Fibroblast of skin of scalp (primary cell): Measurements from ENCODE around the gene MYLK3.

Experiments used
- DNase-seq: peaks from one replicate; pipeline ENCODE4 v3.0.0-alpha.2; 2013

MYLK3 gene

DNA sequence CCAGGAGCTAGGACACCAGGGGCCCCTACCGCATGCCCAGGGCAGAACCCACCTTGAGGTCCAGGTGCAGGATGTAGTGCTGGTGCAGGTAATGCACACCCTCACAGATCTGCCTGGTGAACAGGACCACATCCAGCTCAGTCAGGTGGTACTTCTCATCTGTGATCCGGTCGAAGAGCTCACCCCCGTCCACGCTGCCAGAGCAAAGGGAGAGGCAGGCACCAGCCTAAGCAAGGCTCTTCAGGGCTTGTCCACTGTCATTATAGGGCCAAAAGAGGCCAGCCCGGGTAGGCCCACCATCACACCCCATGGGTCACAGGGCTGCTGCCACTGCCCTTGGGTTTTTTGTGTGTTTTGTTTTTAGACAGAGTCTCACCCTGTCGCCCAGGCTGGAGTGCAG, 21.0 kb downstream of the MYLK3 start:
- no peak for DNase-seq

DNA sequence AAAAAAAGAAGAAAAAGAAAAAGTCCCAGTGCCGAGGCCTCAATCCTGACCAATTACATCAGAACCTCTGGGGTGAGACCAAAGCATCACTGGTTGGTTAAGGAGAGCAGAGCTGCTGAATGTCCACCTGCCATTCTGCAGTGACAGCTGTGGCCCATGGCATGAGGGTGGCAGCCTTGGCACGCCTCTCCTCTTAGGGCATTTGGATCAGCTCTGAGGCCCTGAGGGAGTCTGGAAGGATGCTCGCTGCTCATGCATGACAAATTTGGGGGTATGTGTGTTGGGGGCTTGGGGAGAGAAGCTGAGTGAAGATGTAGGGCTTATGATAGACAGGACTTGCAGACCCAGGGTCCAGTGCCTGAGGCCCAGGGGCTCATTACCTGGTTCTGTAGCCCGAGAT, 26.3 kb downstream of the MYLK3 start:
- no peak for DNase-seq

DNA sequence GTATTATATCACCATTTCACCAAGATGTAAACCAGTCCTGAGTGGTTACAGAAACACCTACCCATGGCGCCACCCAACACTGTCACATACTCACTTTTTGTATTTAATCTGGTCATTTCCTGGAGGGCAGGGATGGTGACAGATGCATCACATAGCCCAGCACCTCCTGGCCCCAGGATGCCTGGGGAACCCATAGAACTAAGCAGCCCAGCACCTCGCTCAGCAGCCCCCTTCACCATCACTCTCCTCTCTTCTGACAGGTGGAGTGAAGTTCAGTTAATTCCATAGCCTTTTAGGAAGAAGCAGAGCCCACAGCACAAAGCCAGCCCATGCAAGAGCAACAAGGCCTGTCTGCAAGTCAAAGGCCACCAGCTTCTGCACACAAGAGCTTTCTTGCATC, 27.5 kb downstream of the MYLK3 start:
- no peak for DNase-seq

DNA sequence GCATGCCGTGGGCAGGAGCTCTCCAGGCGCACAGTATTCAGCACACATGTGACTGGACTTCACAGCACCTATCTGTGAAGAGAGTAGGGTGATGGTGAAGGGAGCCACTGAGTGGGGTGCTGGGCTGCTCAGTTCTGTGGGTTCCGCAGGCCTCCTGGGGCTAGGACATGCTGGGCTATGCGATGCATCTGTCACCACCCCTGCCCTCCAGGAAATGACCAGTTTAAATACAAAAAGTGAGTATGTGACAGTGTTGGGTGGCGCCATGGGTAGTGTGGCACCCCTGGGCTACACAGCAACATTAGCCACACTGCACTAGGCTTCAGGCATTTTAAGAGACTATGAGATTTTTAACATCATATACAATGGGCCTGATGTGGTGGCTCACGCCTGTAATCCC, 28.6 kb downstream of the MYLK3 start:
- no peak for DNase-seq

DNA sequence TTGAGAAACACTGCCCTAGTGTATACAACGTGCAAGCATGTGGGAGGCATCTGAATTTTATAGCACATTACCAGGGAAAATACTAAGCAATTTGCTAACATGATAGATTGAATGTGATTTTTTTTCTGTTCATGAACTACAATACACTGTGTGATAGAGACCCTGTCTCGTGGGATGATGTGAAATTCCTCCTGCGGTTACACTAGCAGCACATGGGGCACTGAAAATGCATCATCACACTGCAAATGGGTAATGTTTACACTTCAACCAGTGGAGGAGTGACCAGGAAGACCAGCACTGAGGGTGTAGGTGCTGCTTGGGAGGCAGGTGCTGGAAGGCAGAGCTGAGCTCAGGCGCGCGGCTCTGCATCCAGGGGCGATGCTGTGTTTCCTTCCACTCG, 29.9 kb downstream of the MYLK3 start:
- no peak for DNase-seq

DNA sequence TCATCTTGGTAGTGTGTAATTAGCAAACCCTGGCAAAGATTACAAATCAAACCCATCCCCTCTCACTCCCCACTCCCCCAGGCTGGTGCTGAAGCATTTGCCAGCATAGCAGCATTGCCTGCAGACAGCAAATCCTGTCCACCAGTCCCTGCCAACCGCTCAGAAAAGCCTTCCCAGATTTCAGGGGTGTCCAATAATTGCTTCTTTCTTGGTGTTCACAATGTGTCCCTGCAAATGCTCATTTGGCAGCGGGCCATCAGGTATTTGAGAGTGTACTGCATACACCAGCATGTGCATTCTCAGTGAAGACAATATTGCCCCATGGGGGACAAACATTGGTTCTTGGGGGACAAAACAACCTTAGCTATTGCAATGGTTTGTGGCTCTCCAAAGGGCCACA, 30.5 kb downstream of the MYLK3 start:
- no peak for DNase-seq

DNA sequence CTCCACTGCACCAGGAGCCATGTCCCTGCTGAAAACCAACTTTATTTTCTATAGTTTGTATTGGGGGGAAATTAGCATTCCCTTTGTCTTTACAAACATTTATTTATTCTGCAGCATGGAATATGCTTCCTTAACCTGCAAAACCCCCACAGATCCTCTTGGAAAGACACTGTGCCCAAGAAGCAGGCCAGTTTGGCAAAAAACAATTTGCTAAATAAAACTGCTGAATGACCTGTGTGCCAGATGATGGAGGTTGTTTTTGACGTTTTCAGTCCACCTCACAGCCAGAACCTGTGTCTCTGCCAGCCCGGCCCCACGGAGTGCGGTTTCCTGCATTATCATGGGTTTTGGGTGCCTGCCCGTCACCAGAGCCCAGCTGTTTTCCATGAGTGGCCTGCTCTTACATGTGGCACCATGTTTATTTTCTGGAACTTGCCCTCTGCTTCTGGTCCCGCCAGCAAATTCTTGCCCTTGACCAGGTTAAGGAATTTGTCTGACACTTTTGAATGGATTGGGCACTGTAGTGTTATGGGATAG, 32.3 kb downstream of the MYLK3 start:
- no peak for DNase-seq

DNA sequence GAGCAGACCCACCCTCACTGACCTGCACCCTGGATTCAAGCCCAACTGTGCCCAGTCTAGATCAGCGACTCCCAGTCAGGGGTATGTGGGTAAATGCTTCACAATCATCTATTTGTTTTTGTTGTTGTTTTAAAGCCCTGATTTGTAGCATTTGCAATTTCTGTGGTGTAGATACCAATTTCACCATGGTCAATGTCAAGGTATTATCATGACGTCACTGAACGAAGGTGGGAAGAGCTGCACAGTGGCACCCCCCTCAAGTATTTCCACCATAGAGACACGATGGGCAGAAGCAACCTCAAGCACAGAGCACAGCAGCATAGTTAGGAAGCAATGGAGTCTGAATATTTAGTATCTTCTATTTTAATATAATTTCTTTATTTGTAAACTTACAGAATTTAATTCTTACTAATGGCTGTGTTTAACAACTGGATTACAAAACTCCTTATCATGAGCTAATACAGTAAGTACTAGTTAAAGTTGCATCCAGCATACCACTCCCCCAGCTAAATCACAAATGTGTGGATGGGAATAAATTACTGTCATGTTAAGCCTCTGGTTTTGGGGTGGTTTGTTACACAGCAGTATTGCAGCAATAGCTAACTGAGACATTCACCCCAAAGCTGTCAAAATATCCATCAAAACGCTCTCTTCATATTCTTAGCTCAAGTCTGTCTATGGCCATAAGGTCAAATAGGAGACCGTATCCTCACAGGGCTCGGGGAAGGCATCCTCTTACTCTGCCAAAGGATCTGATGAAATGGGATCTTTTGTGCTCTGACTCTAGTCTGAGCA, 33.1 kb downstream of the MYLK3 start:
- DNase-seq = no peak

DNA sequence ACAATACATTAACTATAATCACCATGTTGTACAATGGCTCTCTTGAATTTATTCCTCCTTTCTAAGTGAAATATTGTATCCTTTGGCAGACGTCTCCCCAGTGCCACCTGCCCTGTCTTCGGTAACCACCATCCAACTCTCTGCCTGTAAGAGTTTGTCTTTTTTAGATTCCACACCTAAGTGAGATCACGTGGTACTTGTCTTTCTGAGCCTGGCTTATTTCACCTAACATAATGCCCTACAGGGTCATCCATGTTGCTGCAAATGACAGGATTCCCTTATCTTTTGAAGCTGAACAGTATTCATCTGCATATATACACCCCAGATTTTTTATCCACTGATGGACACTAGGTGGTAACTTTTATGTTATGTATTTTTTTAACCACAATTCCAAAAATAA, 34.5 kb downstream of the MYLK3 start:
- DNase-seq = no peak

DNA sequence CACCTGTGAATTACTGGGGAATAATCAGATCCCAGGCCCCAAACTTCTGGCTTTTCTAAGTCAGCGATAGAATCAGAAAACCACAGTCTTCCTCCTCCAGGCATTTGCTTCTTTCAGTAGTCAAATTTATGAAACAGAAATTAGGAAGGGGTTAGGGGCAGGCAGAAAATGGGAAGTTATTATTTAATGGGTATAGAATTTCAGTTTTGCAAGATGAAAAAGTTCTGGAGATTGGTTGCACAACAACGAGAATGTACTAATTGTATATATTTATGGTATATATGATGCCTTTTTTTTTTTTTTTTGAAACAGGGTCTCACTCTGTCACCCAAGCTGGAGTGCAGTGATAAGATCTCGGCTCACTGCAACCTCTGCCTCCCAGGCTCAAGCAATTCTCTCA, 35.2 kb downstream of the MYLK3 start:
- no peak for DNase-seq

DNA sequence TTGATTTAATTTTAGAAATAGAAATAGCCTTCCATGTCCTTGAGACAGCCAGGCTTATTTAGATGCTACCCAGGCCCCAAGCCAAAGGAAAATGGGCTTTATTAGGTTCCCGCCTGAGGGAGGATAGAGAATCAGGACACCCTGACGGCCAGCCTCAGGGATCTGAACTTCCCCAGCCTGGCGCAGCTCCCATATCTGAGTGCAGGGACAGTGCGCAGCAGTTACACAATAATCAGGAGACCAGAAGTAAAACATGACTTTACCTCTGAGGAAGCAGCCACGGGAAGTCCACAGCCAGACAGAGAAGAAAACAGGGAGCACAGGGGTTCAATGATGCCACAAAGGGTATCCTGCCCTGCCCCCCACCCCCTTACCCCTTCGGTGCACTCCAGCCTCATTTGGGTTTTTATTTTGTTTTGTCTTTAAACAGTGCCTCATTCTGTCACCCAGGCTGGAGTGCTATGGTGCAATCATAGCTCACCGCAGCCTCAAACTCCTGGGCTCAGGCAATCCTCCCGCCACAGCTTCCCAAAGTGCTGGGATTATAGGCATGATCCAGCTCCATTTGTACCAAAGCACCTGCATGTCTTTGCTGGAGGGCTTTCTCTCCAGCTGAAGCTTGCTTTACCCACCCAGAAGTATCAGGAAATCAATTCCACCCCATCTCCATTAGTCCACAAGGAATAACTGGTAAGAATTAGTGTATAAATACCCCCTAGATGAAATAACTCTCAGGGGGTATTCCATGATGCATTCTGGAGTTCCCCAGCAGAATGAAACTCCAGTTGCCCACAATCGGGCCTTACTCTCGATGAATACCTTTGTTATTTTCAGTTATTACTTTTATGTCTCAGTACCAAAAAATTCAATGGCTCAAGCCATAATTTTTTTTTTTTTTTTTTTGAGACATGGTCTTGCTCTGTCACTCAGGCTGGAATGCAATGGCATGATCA, 36.8 kb downstream of the MYLK3 start:
- no peak for DNase-seq

DNA sequence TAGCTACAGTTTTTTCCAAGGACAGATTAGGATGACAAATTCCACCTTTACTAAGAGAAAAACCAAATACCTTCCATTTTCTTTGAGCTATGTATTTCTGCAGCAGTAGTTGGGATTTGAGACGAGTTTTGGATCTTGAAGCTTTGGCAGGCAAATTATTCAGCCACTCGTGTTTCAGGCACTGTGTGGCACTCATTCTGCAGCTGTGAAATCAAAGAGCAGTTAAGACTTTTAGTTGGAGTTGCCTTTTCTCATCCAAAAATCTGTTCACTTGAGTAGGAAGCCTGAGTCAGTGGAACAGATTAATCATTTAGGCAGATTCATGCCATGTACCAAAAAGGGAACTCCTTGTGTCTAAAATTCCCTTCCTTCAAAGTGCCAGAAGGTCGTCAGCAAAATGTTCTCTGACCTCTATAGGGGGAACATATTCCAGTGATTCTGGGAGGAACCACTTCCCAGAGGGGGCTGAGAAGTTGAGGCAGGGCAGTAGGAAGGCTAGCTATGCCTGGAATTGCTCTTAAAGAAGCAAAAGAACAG, 38.6 kb downstream of the MYLK3 start:
- no peak for DNase-seq

DNA sequence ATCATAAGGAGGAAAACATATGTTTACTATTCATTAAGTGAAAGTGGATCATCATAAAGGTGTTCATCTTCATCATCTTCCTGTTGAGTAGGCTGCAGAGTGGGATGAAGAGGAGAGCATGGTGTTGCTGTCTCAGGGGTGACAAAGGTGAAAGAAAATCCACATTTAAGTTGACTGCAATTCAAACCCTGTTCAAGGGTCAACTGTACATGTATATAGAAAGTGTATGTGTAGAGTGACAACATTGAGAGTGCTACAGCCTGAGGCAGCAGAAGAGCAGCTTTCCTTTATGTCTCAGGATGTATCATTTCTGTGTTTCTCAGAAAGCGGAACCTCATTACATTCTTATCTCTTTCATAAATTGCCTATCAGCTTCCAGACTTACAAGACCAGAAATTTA, 41.5 kb downstream of the MYLK3 start:
- no peak for DNase-seq

DNA sequence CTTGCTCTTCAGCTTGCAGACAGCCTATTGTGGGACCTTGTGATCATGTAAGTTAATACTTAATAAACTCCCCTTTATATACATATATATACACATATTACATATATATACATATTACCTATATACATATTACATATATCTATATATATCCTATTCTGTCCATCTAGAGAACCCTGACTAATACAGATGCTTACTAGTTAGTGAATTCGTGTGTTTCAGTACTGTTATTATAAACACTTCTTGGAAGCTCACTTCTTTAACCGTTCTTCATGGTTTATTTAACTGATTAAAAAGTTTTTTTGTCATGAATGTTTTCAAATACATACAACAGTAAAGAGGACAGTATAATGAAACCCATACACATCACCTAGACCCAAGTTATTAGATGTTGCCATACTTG, 46.1 kb downstream of the MYLK3 start:
- no peak for DNase-seq

DNA sequence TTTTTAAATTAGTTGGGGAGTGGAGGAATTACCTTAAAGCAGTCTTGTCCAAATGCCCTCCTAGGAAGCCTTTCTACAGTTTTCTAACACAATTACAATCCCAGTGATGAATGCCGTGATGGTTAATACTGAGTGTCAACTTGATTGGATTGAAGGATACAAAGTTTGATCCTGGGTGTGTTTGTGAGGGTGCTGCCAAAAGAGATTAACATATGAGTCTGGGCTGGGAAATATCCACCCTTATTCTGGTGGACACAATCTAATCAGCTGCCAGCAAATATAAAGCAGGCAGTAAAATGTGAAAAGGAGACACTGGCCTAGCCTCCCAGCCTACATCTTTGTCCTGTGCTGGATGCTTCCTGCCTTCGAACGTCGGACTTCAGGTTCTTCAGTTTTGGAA, 46.5 kb downstream of the MYLK3 start:
- no peak for DNase-seq

DNA sequence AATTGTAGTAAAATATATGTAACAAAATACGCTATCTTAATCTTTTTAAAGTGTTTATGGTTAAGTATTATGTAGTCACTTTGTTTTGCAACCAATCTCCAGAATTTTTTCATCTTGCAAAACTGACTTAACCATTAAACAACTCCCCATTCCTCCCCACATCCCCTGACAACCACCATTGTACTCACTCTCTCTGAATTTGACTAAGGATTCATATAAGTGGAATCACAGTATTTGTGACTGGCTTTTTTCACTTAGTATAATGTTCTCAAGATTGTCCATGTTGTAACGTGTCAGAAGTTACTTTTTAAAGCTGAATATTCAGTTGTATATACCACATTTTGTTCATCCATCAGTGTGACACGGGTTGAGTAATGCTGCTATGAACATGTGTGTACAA, 48.1 kb downstream of the MYLK3 start:
- no peak for DNase-seq

DNA sequence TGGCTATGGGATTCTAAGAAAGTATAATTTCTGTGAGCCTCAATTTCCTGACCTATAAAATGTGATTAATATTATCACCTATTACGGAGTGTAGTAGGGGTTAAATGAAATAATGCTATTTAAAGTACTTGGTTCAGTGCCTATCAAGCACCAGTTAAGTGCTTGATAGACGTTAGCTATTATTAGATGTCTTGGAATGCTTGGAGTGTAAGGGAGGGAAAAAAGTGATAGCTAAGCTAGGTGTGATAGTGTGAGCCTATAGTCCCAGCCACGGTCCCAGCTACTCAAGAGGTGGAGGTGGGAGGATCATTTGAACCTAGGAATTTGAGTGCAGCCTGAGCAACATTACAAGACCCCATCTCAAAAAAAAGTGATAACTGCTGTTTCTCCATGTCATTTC, 51.2 kb downstream of the MYLK3 start:
- no peak for DNase-seq

DNA sequence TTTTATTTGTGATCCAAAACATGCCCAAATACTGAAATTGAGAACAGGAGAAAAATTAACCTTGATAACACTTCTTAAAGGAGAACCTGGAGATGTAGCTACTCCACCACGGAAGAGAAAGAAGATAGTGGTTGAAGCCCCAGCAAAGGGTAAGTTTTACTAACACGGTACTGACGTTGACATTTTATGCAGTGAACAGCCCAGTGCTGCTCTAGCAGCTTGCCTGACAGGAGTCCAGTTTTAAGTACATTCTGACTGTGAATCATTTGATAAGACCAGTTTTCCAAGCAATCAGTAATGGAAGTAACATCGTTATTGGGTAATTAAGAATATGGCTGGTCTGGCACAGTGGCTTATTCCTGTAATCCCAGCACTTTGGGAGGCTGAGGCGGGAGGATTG, 52.2 kb downstream of the MYLK3 start:
- DNase-seq = no peak

DNA sequence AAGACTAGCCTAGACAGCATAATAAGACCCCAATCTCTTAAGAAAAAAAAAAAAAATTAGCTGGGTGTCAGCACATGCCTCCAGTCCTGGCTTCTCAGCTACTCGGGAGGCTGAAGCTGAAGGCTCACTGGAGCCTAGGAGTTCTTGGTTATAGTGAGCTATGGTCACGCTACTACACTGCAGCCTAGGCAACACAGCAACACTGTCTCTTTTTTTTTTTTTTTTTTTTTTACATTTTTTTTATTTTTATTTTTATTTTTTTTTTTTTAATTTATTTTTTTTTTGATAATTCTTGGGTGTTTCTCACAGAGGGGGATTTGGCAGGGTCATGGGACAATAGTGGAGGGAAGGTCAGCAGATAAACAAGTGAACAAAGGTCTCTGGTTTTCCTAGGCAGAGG, 54.5 kb downstream of the MYLK3 start:
- no peak for DNase-seq

DNA sequence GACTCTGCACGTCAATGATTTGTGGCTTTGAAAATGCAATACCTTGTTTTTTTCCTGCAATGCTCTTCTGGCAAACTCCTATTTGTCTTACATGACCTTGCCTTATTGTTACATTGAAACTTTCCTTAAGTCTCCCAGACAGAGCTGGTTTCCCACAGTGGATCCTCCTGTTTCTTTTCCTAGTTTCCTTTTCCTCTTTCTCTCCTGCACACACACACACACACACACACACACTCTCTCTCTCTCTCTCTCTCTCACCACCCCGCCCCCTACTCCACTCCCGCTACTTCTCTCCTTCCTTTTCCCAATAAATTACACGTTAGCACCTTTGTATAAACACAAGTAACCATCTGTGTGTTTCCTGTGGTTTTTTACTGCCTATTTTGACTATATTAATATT, 56.4 kb downstream of the MYLK3 start:
- DNase-seq = no peak

DNA sequence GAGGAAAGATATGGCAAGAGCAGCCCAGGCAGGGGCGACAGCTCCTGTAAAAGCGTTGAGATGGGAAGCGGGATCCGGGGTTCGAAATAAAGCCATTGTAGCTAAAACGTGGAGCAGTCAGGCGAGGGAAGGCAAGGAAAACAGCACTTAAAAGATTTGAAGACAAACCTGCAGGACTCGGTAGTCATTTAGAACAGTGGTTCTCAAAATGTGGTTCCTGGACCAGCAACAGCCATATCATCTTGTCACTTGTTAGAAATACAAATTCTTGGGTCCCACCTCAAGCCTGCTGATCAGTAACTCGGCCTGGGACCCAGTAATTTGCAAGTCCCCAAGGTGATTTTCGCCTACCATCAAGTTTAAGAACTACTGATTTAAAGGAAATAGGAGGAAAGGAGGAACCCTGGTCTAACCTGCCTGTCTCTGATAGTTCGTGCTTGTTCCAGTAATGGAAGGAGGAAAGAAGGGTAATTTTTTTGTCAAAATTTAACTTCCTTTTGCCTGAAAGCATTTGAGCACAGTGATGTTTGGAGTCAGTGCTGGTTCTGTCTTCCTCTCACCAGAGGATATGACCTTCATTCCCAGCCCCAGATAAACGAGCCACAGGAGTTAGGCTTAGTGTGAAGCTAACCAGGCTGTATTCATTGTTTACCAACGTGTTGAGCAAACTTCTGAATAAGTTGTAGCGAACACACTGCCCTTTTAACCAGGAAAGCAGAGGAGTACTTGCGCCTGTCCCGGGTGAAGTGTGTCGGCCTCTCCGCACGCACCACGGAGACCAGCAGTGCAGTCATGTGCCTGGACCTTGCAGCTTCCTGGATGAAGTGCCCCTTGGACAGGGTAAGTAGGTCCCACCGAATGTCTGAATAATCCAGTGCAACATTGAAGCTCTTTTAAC, 57.6 kb downstream of the MYLK3 start:
- DNase-seq = no peak
